DND-41 (cell line): ENCODE results near the gene PUM2.
A peak's percentile ranks its signal among the peaks of the same experiment; 100 is the strongest.
"Not testable (repeated sequence)": the region's sequence is repeated elsewhere in the genome, so short reads cannot be mapped to it uniquely, and the experiment has no call there.

Experiments
- ATAC-seq: fragments of 200-7000 bp; cut with Tn5 transposase; 3 replicates; pipeline ENCODE4 v1.9.1; 2021; ENCODE audit warnings: low read depth; ENCODE audit not compliant: insufficient read depth
- DNase-seq: peaks from one replicate; pipeline ENCODE4 v3.0.0-alpha.2; 2020
- H2AFZ ChIP-seq: 2 replicates; pipeline ENCODE4 v1.6.0; 2012; ENCODE audit warnings: low read depth, low read length
- H3K27ac ChIP-seq: 2 replicates; pipeline ENCODE4 v1.5.1; 2012; ENCODE audit warnings: low read length, inconsistent platforms
- H3K27me3 ChIP-seq: fragments of 200-600 bp; sonication (generic); 2 replicates; pipeline ENCODE4 v1.6.0; 2012; ENCODE audit warnings: low read length, mild to moderate bottlenecking, inconsistent platforms; ENCODE audit not compliant: insufficient read depth, poor library complexity
- H3K36me3 ChIP-seq: 2 replicates; pipeline ENCODE4 v1.5.1; 2012; ENCODE audit warnings: low read length, inconsistent platforms; ENCODE audit not compliant: insufficient read depth
- H3K4me1 ChIP-seq: 2 replicates; pipeline ENCODE4 v1.5.1; 2012; ENCODE audit warnings: mild to moderate bottlenecking, low read length; ENCODE audit not compliant: insufficient read depth
- H3K4me2 ChIP-seq: 2 replicates; pipeline ENCODE4 v1.6.0; 2012; ENCODE audit warnings: mild to moderate bottlenecking, moderate library complexity, low read length, inconsistent platforms; ENCODE audit not compliant: insufficient read depth
- H3K4me3 ChIP-seq, 2 experiments: fragments of 200-600 bp in 1 of 2; shearing (Covaris generic) in 1 of 2; 2 replicates each; pipeline ENCODE4 v1.5.1; 2012 to 2016; ENCODE audit warnings: inconsistent platforms in 2 of 2, low read length in 2 of 2, mild to moderate bottlenecking in 2 of 2, low read depth in 1 of 2, moderate library complexity in 1 of 2
- H3K79me2 ChIP-seq: 2 replicates; pipeline ENCODE4 v1.6.0; 2012; ENCODE audit warnings: low read length, inconsistent platforms; ENCODE audit not compliant: insufficient read depth
- H3K9ac ChIP-seq: 2 replicates; pipeline ENCODE4 v1.6.0; 2012; ENCODE audit warnings: low read depth, mild to moderate bottlenecking, inconsistent platforms, low read length, moderate library complexity
- H3K9me3 ChIP-seq: 2 replicates; pipeline ENCODE4 v1.5.1; 2012; ENCODE audit warnings: low read length, moderate library complexity, mild to moderate bottlenecking, inconsistent platforms; ENCODE audit not compliant: insufficient read depth, severe bottlenecking
- H4K20me1 ChIP-seq: 2 replicates; pipeline ENCODE4 v1.6.0; 2012; ENCODE audit warnings: low read length; ENCODE audit not compliant: insufficient read depth
- EZH2 ChIP-seq: IDR thresholded peaks from 3 replicates; pipeline ENCODE4 v1.6.1; 2012; ENCODE audit warnings: borderline replicate concordance, low read depth, mild to moderate bottlenecking, moderate library complexity, low read length, inconsistent platforms; ENCODE audit not compliant: severe bottlenecking
- TF ChIP-seq, protein P1 (sequence below): IDR thresholded peaks from 2 replicates; pipeline ENCODE4 v1.5.1; 2012; ENCODE audit warnings: borderline replicate concordance, low read length, moderate library complexity, mild to moderate bottlenecking; ENCODE audit not compliant: poor library complexity, severe bottlenecking; ENCODE audit errors: extremely low read depth

Gene PUM2

DNA sequence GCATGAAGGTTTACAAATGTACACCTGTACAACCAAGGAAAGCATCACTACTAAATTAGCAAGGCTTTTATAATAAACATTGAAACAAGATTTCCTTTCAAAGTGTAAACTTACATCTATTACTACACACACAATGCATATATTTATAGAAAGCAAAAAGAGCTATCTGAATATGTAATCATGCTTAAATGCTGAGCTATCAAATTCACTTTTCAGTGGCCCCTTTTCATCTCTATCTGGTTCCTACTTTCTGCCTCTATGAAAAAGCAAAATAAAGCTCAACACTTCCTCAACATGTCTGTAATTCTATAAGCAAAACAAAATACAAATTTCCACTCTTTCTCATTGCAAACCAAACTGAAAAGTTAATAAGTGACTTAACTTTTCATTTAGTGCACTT is 100.2 kb downstream of the PUM2 start:
- Histone ChIP-seq H3K4me1 (no peaks in the 10 kb centered on the region), H2AFZ (no peak overlapping the region), H3K4me2 (no peak overlapping the region), H3K4me3 (no peak overlapping the region), H3K9me3 (no peaks in the 10 kb centered on the region), H4K20me1 (peaks cover 2% of the 10 kb centered on the region; the same call in 1 of the 2 replicates), H3K27me3 (no peaks in the 10 kb centered on the region), H3K79me2 (no peaks in the 10 kb centered on the region), H3K27ac (no peak overlapping the region), H3K9ac (no peak overlapping the region), H3K36me3 (peaks cover 86% of the 10 kb centered on the region)
- ATAC-seq (no peak), DNase-seq (no peak)
- TF ChIP-seq, protein P1, sequence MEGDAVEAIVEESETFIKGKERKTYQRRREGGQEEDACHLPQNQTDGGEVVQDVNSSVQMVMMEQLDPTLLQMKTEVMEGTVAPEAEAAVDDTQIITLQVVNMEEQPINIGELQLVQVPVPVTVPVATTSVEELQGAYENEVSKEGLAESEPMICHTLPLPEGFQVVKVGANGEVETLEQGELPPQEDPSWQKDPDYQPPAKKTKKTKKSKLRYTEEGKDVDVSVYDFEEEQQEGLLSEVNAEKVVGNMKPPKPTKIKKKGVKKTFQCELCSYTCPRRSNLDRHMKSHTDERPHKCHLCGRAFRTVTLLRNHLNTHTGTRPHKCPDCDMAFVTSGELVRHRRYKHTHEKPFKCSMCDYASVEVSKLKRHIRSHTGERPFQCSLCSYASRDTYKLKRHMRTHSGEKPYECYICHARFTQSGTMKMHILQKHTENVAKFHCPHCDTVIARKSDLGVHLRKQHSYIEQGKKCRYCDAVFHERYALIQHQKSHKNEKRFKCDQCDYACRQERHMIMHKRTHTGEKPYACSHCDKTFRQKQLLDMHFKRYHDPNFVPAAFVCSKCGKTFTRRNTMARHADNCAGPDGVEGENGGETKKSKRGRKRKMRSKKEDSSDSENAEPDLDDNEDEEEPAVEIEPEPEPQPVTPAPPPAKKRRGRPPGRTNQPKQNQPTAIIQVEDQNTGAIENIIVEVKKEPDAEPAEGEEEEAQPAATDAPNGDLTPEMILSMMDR = no peak
- no peak for TF ChIP-seq EZH2

DNA sequence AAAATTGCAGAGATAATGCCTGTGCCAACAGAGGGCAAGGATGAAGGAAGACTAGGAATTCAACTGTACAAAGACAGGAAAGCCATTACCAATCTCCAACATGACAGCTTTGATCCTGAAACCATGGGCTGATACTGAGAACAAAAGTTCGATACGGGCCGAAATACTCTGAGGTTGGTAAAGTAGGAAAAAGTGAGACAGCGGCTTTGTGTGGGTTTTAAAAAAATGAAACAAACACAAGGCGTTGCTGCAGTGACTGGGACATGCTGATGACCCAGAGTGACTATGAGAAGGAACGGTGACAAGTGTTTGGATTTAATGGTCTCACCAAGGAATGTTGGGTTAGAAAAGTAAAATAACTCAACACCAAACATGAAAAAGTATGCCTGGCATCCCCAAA is 101.5 kb downstream of the PUM2 start:
- Histone ChIP-seq H3K4me2 (no peak overlapping the region), H3K4me1 (no peaks in the 10 kb centered on the region), H4K20me1 (peaks cover 2% of the 10 kb centered on the region; the same call in 1 of the 2 replicates), H3K27me3 (no peaks in the 10 kb centered on the region), H3K9ac (no peak overlapping the region), H3K9me3 (no peaks in the 10 kb centered on the region), H3K27ac (no peak overlapping the region), H3K79me2 (no peaks in the 10 kb centered on the region), H3K36me3 (peaks cover 73% of the 10 kb centered on the region), H2AFZ (no peak overlapping the region), H3K4me3 (no peak overlapping the region)
- ATAC-seq (no peak), DNase-seq (no peak)
- TF ChIP-seq, protein P1 = no peak
- no peak for TF ChIP-seq EZH2

DNA sequence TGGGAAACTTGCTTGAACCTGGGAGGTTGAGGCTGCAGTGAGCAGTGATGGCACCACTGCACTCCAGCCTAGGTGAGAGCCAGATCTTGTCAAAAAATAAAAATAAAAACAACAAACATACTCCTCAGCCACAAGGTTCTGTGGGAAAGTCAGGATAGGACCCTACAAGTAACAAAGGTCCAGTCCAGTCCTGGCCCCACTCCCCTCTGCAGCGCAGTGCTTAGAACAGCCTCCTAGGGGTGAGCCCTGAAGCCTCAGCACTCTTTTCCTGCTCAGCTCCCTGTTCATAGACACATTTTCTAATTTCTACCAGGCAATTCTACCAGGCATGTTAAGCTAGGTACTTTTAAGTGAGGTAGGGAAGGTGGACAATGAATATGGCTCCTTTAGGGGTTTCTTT is 103.6 kb downstream of the PUM2 start:
- Histone ChIP-seq H3K4me3 (no peak overlapping the region), H3K79me2 (no peaks in the 10 kb centered on the region), H3K4me2 (no peak overlapping the region), H3K36me3 (peaks cover 52% of the 10 kb centered on the region), H4K20me1 (peaks cover 2% of the 10 kb centered on the region; the same call in 1 of the 2 replicates), H3K9ac (no peak overlapping the region), H3K27ac (no peak overlapping the region), H3K9me3 (no peaks in the 10 kb centered on the region), H3K4me1 (no peaks in the 10 kb centered on the region), H3K27me3 (no peaks in the 10 kb centered on the region), H2AFZ (no peak overlapping the region)
- DNase-seq = no peak
- no peak for TF ChIP-seq EZH2
- TF ChIP-seq, protein P1 = no peak
- peak; percentile 23; the same call in 1 of the 3 replicates for ATAC-seq

DNA sequence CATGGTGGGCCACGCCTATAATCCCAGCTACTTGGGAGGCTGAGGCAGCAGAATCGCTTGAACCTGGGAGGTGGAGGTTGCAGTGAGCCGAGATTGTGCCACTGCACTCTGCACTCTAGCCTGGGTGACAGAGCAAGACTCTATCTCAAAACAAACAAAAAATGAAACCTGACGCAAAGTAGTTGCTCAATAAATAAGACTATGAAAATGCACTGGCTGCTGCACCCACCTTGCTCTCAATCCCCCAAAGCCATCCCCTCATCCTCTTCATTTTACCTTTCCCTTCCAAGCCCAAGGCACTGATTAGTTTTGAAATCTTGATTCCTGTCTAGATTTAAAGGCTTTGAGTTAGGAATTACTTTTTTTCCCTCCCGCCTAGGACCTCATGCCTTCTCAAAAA is 107.0 kb downstream of the PUM2 start:
- H3K27me3 ChIP-seq, DNase-seq, H3K4me3 ChIP-seq, H3K9ac ChIP-seq, H4K20me1 ChIP-seq, H3K4me2 ChIP-seq, H2AFZ ChIP-seq, H3K4me1 ChIP-seq, H3K27ac ChIP-seq, ATAC-seq, H3K79me2 ChIP-seq, H3K9me3 ChIP-seq: not testable (repeated sequence)
- H3K36me3 ChIP-seq = peaks cover 18% of the 10 kb centered on the region; the same call in 1 of the 2 replicates
